A673 (cell line): ENCODE measurements around the gene PRRT3. TPM values are rescaled to one million over a fixed set of nuclear protein-coding genes. Genes with fewer than 3 reads are reported as not detected.

Source experiments
- BruUV-seq: library from RNA; stranded (reverse); fragments of 400-500 nt; replicated peaks from 2 replicates; lab custom pipeline; 2021; lab: Mats Ljungman, UMichigan
- CTCF ChIA-PET: fragments of 300-600 bp; sonication (Branson Sonifier 250); formaldehyde crosslinking; loops from one replicate; lab custom pipeline; 2022; ENCODE audit warnings: antibody characterized with exemption; lab: Charles Lee
- POLR2A ChIA-PET: fragments of 300-600 bp; sonication (Branson Sonifier 250); formaldehyde crosslinking; loops from one replicate; lab custom pipeline; 2022; ENCODE audit warnings: antibody characterized with exemption; ENCODE audit not compliant: low non-redundant PET; lab: Charles Lee
- DNase-seq: peaks from one replicate; pipeline ENCODE4 v3.0.0-alpha.2; 2015; ENCODE audit warnings: low spot score
- H3K27ac ChIP-seq: fragments of 200-600 bp; sonication (generic); 2 replicates; pipeline ENCODE4 v1.5.1; 2016; ENCODE audit warnings: mixed run types, low read depth, mild to moderate bottlenecking, mixed read lengths, antibody characterized with exemption, low read length; ENCODE audit not compliant: poor library complexity, severe bottlenecking
- H3K27me3 ChIP-seq: fragments of 200-600 bp; sonication (generic); replicated peaks from 2 replicates; pipeline ENCODE4 v1.6.1; 2017; ENCODE audit warnings: mixed run types, low read depth, mild to moderate bottlenecking, mixed read lengths, antibody characterized with exemption, low read length; ENCODE audit not compliant: insufficient read depth, poor library complexity
- H3K36me3 ChIP-seq: fragments of 200-600 bp; sonication (generic); 2 replicates; pipeline ENCODE4 v1.6.1; 2016; ENCODE audit warnings: mixed run types, mild to moderate bottlenecking, mixed read lengths, antibody characterized with exemption, low read length; ENCODE audit not compliant: insufficient read depth, poor library complexity, severe bottlenecking
- H3K4me1 ChIP-seq: fragments of 200-600 bp; sonication (generic); 2 replicates; pipeline ENCODE4 v1.6.1; 2017; ENCODE audit warnings: mixed run types, mild to moderate bottlenecking, mixed read lengths, antibody characterized with exemption, low read length; ENCODE audit not compliant: insufficient read depth, poor library complexity, severe bottlenecking
- H3K4me3 ChIP-seq: fragments of 200-600 bp; sonication (generic); 2 replicates; pipeline ENCODE4 v1.5.1; 2016; ENCODE audit warnings: low read depth, mixed run types, mild to moderate bottlenecking, mixed read lengths, low read length; ENCODE audit not compliant: poor library complexity, severe bottlenecking
- H3K9me3 ChIP-seq: fragments of 200-600 bp; sonication (generic); 2 replicates; pipeline ENCODE4 v1.6.1; 2016; ENCODE audit warnings: mixed run types, low read depth, mild to moderate bottlenecking, mixed read lengths, antibody characterized with exemption, low read length; ENCODE audit not compliant: poor library complexity, severe bottlenecking
- CTCF ChIP-seq: fragments of 300-800, 200-600 bp; sonication (generic); conservative IDR thresholded peaks from 2 replicates; pipeline ENCODE4 v1.5.1; 2017; ENCODE audit warnings: low read depth, mild to moderate bottlenecking, antibody characterized with exemption, low read length, moderate library complexity, mixed read lengths
- EZH2 ChIP-seq: fragments of 200-600 bp; sonication (generic); IDR thresholded peaks from 2 replicates; pipeline ENCODE4 v1.6.1; 2017; ENCODE audit warnings: borderline replicate concordance, low read depth, mild to moderate bottlenecking, mixed read lengths, antibody characterized with exemption, low read length; ENCODE audit not compliant: poor library complexity, severe bottlenecking
- intact Hi-C: fragments of 100-400 bp; cut with micrococcal nuclease; formaldehyde crosslinking; loops from one replicate; pipeline ENCODE4 v1.10.0; 2022; ENCODE audit not compliant: unreplicated experiment
- total RNA-seq: library from RNA; stranded (reverse); gene quantifications from 2 replicates; pipeline ENCODE4 v1.2.3, GENCODE V29; 2021

The PRRT3 gene
- total RNA-seq, 1 experiment from 2014 or later, result 1.1 TPM

GRCh38 chr3:9938966-9939365, 13.2 kb downstream of the PRRT3 start:
- TF ChIP-seq EZH2 (no peak), CTCF (no peak)
- no peak overlapping the region for H3K4me3 ChIP-seq
- ChIA-PET CTCF (no interaction called here), POLR2A (no interaction called here)
- no peaks in the 10 kb centered on the region for H3K9me3 ChIP-seq
- peaks cover 10% of the 10 kb centered on the region for H3K4me1 ChIP-seq
- no TSS peak for BruUV-seq
- intact Hi-C loops, result no loop called here
- H3K27me3 ChIP-seq, result no peaks in the 10 kb centered on the region
- no peak for DNase-seq
- peaks cover 7% of the 10 kb centered on the region for H3K36me3 ChIP-seq
- no peak overlapping the region for H3K27ac ChIP-seq

GRCh38 chr3:9937486-9938238, 14.5 kb downstream of the PRRT3 start:
- peaks cover 15% of the 10 kb centered on the region for H3K4me1 ChIP-seq
- intact Hi-C loops, result no loop called here
- H3K27ac ChIP-seq, result no peak overlapping the region
- H3K4me3 ChIP-seq, result no peak overlapping the region
- no TSS peak for BruUV-seq
- H3K27me3 ChIP-seq, result no peaks in the 10 kb centered on the region
- DNase-seq, result no peak
- H3K9me3 ChIP-seq, result no peaks in the 10 kb centered on the region
- CTCF ChIA-PET, result no interaction called here
- H3K36me3 ChIP-seq, result peaks cover 7% of the 10 kb centered on the region
- TF ChIP-seq CTCF, result no peak
- no peak for TF ChIP-seq EZH2
- POLR2A ChIA-PET, result no interaction called here

GRCh38 chr3:9935966-9936510, 16.2 kb downstream of the PRRT3 start:
- no peak for TF ChIP-seq EZH2
- no peak for TF ChIP-seq CTCF
- no peak overlapping the region for H3K4me3 ChIP-seq
- H3K9me3 ChIP-seq, result no peaks in the 10 kb centered on the region
- intact Hi-C loops, result no loop called here
- no peak for DNase-seq
- POLR2A ChIA-PET, result no interaction called here
- H3K27me3 ChIP-seq, result no peaks in the 10 kb centered on the region
- BruUV-seq, result no TSS peak
- CTCF ChIA-PET, result no interaction called here
- H3K27ac ChIP-seq, result no peak overlapping the region
- H3K4me1 ChIP-seq, result peaks cover 15% of the 10 kb centered on the region
- H3K36me3 ChIP-seq, result peaks cover 7% of the 10 kb centered on the region
